HL-60 (cell line): ENCODE data around the gene HLA-DPA1.

ENCODE experiments used
- DNase-seq, 2 experiments: peaks; one replicate each; pipeline ENCODE4 v3.0.0-alpha.2; 2010 to 2020; ENCODE audit warnings: low read depth in 1 of 2, low spot score in 1 of 2
- H3K27ac ChIP-seq: fragments of 250-450 bp; sonication (Bioruptor Pico); replicated peaks from 2 replicates; pipeline ENCODE4 v1.5.1; 2020; ENCODE audit warnings: mild to moderate bottlenecking, moderate library complexity
- H3K27me3 ChIP-seq: fragments of 250-450 bp; sonication (Bioruptor Pico); 2 replicates; pipeline ENCODE4 v1.5.1; 2021; ENCODE audit warnings: mild to moderate bottlenecking, moderate library complexity; ENCODE audit not compliant: insufficient read depth, poor library complexity, severe bottlenecking
- H3K4me3 ChIP-seq: replicated peaks from 2 replicates; pipeline ENCODE4 v1.5.1; 2011; ENCODE audit warnings: mild to moderate bottlenecking, control low read depth, low read length; ENCODE audit not compliant: insufficient read depth
- CTCF ChIP-seq: IDR thresholded peaks from one replicate; pipeline ENCODE4 v1.5.1; 2011; ENCODE audit warnings: low read length, control low read depth, inconsistent platforms; ENCODE audit not compliant: insufficient read depth
- GABPA ChIP-seq: IDR thresholded peaks from 2 replicates; pipeline ENCODE4 v1.6.1; 2012; ENCODE audit warnings: low read depth
- POLR2AphosphoS5 ChIP-seq: IDR thresholded peaks from 2 replicates; pipeline ENCODE4 v1.6.1; 2012; ENCODE audit warnings: low read depth
- REST ChIP-seq: IDR thresholded peaks from 2 replicates; pipeline ENCODE4 v1.6.1; 2012; ENCODE audit warnings: low read depth; ENCODE audit not compliant: insufficient replicate concordance
- SPI1 ChIP-seq: IDR thresholded peaks from 2 replicates; pipeline ENCODE4 v1.6.1; 2012; ENCODE audit warnings: low read depth, mild to moderate bottlenecking, borderline replicate concordance

The HLA-DPA1 gene

GRCh38 chr6:33088258-33088930 is 14.9 kb upstream of the HLA-DPA1 start:
- TF ChIP-seq REST (no peak), GABPA (no peak), POLR2AphosphoS5 (no peak), SPI1 (no peak), CTCF (no peak)
- Histone ChIP-seq H3K4me3 (no peak overlapping the region), H3K27me3 (peaks cover 3% of the 10 kb centered on the region), H3K27ac (no peak overlapping the region)
- no peak for DNase-seq

GRCh38 chr6:33085627-33086026 is 12.2 kb upstream of the HLA-DPA1 start:
- no peak for TF ChIP-seq GABPA
- TF ChIP-seq CTCF: no peak
- TF ChIP-seq REST: no peak
- TF ChIP-seq SPI1: no peak
- TF ChIP-seq POLR2AphosphoS5: no peak
- Histone ChIP-seq H3K27ac (no peak overlapping the region), H3K4me3 (no peak overlapping the region), H3K27me3 (peaks cover 7% of the 10 kb centered on the region)
- no peak for DNase-seq

DNA sequence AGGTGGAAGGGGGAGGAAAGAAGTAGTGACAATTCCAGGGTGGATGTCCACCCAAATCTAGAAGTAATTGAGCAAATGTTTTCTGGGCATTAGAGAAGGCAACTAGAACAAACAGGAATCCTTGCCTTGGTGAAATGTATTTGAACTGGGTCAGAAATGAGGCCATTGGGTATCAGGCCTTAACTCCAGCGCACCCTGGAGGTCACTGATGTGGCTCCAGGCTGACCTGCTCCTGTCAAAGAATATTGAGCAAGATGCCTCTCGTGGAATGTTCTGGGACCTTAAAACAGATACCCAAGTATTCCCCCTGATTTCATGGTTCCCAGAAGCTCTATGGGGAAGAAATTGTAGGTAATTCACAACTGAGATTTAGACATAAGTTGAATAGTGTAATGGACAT is 9.3 kb upstream of the HLA-DPA1 start:
- TF ChIP-seq GABPA (no peak), REST (no peak), CTCF (peak; percentile 55), POLR2AphosphoS5 (no peak)
- no peak overlapping the region for H3K4me3 ChIP-seq
- no peak for DNase-seq
- H3K27me3 ChIP-seq: peaks cover 13% of the 10 kb centered on the region
- no peak overlapping the region for H3K27ac ChIP-seq
